NCI-H748 (cell line): ENCODE measurements around the gene PRKCH.
A peak's percentile ranks its signal among the peaks of the same experiment; 100 is the strongest.
"Not testable (repeated sequence)": the region's sequence is repeated elsewhere in the genome, so short reads cannot be mapped to it uniquely, and the experiment has no call there.

ENCODE experiments used
- DNase-seq: peaks from one replicate; lab custom pipeline; 2025; ENCODE audit not compliant: unreplicated experiment; lab: John Stamatoyannopoulos, UW

PRKCH gene

DNA sequence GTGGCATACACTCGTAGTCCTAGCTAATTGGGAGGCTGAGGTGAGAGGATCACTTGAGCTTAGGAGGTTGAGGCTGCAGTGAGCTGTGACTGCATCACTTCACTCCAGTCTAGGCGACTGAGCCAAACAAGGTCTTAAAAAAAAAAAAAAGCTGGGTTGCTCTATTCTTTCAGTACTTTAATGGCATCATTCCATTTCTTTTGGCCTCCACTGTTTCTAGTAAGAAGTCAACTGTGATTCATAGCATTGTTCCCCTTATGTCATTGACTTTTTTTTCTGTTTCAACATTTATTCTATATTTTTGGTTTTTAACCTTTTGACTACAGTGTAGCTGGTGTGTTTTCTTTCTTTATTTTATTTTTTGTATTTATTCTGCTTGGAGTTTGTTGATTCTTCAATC, 16.7 kb upstream of the PRKCH start:
- no peak for DNase-seq

DNA sequence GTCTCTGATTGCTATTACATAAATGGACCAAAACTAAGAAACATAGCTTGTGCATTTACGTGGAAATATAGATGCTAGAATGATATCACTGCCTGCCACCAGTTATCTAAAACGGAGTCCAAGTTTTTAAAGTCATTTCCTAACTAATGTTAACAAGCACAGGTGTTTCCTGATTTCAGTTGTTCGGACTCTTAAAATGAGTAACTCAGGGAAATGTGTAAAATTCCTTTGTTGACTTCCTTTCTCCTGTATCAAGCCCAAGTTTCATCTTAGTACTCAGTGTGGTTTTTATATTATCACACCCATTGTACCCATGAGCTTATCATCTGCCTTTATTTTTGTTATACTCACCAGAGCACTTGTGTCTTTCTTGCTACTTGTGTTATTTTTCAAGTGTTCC, 13.2 kb upstream of the PRKCH start:
- DNase-seq: no peak

DNA sequence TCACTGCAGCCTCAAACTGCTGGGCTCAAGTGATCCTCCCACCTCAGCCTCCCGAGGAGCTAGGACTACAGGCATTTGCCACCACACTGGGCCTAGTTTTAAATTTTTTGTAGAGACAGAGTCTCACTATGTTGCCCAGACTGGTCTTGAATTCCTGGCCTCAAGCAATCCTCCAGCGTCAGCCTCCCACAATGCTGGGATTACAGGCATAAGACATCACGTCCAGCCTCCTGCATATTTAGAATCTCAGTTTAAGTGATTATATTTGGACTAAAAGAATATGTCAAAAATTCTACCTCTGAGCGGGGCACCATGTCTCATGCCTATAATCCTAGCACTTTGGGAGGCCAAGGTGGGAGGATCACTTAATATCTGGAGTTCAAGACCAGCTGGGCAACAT, 12.7 kb upstream of the PRKCH start:
- DNase-seq: not testable (repeated sequence)

DNA sequence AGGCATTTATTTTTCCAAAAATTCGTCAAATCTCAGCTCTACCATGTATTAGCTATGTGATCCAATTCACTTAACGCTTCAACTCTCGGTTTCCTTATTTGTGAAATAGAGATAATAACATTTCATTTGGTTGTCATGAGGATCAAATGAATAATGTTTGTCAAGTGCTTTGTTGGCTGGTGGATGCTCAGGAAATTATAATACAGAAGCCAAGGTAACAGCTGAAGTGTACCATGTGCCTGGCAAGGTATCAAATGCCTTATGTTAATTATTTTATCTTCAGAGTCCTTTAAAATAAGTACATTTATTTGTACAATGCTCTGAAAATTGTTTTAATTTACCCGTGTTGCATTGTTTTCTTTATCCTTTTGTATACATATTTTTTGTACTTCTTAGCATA, 6.1 kb upstream of the PRKCH start:
- peak; percentile 29 for DNase-seq

DNA sequence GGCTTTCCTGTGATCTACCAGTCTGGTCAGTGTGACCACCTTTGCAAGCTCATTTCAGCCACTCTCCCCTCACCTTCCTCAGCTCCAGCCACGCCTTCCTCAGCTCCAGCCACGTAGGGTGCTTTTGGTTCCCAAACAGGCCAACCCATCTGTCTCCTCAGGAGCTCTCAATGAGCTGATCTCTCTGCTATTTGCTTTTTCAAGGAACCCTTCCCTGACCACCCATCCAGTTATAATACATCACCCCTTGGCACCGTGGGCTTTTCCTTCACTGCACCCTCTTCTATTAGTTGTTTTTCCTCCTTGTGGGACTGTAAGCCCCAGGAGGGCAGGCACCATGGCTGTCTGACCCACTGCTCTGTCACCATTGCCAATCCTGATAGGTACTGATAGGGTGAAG, 2.3 kb upstream of the PRKCH start:
- DNase-seq: no peak

DNA sequence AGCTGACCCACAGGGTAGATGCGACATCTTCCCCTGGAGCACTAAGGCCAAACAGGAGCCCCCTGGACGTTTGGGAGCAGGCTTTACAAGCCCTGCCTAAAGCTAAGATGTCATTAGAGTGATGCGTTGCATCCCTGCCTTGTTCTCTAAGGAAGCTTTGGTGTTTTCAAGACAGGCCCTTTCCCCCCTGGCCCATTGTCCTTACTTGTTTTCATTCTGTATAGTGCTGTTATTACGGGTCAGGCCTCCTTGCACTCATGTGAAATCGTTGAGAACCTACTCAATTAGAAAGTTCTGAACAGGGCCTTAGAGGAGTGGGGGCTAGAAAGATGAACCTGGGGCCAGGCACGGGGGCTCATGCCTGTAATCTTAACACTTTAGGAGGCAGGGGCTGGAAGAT, 1.7 kb upstream of the PRKCH start:
- DNase-seq: no peak

DNA sequence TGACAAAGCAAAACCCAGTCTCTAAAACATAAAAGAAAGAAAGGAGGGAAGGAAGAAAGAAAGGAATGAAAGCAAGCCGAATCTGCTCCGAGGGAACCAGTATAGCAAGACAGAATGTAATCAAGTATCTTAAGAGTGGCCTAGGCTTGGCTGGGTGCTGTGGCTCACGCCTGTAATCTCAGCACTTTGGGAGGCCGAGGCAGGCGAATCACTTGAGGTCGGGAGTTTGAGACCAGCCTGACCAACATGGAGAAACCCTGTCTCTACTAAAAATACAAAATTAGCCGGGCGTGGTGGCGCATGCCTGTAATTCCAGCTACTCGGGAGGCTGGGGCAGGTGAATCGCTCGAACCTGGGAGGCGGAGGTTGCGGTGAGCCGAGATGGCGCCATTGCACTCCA, 1.2 kb upstream of the PRKCH start:
- not testable (repeated sequence) for DNase-seq

DNA sequence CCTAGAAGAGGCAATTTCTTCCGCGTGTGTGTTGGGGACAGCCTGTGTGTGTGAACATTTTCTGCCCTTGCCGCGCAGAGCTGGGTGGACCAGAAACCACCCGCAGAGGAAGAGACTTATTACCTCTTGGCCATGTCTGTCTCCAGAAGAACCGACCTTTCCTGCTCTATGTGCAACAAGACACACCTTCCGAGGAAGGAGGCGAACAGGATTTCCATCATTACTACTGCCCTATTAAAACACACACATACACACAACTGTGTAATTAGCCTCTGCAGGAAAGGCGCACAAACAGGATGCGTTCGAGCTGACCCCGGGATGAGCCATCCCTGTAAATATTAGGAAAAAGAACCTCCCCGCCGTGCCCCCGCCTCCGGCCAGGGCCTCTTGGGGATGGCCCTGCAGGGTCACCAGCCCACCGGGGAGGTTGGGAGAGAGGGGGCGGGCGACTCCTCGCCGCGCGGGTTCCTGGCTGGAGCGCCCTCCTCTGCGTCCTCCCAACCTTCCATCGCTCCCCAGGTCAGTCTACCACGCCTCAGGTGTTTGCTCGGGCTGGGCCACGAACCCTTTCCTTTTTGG, 484 bp upstream of the PRKCH start:
- DNase-seq: peak; percentile 68

DNA sequence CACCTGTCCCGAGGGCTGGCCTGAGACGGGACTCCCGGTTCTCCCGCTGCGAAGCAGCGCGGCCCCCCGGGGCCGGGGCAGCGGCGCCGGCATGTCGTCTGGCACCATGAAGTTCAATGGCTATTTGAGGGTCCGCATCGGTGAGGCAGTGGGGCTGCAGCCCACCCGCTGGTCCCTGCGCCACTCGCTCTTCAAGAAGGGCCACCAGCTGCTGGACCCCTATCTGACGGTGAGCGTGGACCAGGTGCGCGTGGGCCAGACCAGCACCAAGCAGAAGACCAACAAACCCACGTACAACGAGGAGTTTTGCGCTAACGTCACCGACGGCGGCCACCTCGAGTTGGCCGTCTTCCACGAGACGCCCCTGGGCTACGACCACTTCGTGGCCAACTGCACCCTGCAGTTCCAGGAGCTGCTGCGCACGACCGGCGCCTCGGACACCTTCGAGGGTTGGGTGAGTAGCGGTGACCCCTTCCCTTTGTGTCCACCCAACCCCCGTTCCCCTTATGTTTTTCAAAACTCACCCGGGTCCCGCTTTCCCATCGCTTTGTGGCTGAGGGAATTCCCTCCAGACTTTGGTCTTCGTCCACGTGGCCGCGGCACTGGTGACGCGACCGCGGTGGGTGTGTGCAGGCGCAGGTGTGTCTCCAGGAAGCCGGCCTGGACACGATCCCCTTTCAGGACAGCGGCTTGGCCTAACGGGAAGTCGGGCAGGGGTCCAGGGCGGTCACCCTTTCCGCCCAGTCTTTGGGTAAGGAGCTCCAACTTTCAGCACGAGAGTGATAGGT, 826 bp downstream of the PRKCH start:
- DNase-seq: peak; percentile 74

DNA sequence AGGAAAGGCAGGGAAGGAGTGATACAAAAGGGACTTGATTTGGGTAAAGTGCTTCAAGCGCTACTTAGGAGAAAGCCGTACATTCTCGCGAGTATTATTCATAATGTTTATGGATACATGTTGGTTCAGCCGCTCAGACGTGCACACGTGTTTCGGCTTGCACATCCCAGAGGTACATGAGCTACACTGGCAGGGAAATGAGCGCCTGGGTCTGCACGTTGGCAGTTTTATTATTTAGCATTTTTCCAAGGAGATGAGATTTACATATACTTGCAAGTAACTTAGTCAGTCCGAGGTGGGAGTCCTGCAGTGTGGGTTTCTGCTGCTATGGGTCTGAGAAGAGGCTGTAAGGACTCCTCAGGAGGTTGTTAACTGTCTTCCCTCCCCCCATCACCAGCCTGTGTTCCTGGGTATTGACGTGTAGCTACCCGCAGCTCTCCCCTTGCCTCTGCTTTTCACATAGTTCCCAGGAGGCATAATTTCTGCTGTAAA, 1.5 kb downstream of the PRKCH start:
- DNase-seq: peak; percentile 74

DNA sequence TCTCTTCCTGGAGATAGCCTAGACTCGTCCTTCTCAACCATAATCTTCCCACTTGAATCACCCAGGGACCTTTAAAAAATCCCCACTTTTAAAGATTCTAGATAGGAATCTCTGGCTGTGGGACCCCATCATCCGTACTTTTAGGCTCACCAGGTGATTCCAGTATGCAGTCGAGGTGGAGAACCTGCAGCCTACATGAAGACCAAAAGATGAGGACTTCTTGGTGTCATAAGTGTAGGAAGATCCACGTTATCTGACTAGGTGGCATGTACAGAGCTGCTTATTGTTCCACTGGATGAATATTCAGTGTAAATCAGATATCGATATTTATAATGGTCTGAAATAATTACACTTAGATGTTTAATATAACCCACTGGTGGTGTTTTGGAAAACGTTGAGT, 2.6 kb downstream of the PRKCH start:
- no peak for DNase-seq

DNA sequence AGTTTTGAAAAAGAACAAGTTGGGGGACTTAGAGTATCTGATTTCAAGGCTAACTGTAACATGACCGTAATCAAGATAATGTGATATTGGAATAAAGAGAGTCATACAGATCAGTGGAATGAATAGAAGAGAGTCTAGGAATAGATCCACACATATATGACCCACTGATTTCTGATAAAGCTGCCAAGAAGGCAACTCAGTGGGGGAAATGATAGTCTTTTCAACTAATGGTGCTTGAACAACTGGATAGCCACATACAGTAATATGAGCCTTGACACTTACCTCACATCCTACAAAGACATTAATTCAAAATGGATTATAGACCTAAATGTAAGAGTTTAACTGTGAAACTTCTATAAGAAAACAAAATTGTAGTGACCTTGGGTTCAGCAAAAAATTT, 3.8 kb downstream of the PRKCH start:
- no peak for DNase-seq

DNA sequence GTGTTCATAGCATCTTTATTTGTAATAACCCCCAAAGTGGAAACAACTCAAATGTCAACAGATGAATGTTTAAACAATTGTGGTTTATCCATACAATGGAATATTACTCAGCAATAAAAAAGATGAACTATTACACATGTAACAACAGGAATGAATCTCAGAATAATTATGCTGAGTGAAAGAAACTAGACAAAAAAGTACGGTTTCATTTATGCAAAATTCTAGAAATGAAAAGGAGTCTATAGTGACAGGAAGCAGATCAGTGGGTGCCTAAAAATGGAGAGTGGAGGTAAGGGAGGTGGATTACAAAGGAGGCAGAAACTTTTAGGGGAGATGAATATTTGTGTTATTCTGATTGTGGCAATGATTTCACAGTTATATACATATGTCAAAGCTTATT, 4.8 kb downstream of the PRKCH start:
- no peak for DNase-seq

DNA sequence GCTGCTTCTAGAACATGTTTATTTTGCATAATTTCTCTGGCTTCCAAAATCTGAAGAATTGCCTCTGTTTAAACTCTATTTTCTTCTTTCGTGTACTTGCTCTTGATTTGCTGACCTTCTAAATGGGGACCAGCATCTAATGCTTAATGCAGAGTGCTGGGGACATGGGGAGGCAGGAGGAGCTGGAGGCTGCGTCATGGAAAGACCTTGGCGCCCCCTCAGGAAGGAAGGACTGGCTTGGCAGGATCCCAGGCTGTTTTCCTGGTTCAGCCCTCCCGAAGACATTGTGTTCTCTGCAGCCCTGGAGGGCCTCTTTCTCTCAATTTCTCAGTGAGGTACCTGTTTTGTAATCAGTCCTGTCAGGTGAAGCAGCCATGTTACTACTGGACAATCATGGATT, 5.5 kb downstream of the PRKCH start:
- DNase-seq: peak; percentile 16

DNA sequence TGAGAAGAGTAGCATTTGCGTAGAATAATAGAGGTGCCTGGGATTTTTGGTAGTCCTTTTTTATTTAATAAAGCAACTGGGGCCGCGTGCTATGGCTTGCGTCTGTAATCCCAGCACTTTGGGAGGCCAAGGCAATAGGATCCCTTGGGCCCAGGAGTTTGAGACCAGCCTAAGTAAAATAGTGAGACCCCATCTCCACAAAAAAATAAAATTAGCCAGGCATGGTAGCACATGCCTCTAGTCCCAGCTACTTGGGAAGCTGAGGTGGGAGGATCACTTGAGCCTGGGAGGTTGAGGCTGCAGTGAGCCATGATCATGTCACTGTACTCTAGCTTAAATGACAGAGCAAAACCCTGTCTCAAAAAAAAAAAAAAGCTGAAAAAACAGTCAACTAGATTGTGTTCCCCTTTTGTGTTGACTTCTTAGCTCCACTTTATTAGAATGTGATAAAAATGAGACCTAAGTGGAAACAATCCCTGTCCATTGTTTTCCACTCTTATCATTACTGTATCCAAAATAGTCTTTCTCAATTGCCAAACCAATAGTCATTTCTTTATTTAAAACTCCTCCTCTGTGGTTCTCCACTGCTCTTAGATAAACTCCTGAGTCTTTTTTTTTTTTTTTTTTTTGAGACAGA, 7.4 kb downstream of the PRKCH start:
- DNase-seq: no peak

DNA sequence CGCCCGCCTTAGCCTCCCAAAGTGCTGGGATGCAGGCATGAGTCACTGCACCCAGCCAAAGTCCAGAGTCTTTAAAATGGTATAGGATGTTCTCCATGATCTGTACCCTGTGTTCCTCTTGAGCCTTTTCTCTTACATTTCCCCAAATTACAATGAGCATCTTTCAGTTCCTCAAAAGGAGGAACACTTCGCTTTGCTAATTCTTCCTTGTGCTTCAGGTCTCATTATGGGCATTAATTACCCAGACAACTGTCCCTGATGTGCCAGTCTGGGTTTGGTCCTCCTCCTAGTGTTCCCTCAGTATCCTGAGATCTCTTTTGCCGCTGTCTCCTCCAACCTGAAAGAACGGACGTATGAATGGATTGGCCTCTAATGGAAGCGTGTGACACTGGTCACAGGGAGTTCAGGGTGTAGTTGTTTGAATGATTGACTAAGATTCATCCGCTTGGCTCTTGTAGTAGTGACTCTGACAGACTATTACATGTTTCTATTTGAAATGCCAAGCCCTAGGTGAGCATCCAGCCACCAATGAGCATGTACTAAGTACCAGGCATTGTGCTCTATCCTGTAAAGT, 8.2 kb downstream of the PRKCH start:
- no peak for DNase-seq

DNA sequence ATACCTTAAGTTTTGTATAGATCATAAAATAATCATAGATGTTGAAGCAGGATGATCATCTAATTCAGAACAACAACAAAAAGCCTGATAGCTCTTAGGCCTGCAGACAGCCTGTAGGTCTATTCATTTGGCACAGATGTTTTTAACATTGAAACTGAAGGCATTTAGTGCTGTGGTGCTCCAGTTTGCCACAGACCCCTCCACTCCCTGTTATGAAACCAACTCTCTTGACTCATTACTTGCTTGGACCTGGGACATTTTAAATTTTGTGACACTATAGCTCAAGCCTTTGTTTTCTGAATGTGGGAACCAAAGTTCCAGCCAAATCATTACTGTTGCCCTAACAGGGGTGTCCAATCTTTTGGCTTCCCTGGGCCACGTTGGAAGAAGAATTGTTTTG, 9.1 kb downstream of the PRKCH start:
- DNase-seq: no peak

DNA sequence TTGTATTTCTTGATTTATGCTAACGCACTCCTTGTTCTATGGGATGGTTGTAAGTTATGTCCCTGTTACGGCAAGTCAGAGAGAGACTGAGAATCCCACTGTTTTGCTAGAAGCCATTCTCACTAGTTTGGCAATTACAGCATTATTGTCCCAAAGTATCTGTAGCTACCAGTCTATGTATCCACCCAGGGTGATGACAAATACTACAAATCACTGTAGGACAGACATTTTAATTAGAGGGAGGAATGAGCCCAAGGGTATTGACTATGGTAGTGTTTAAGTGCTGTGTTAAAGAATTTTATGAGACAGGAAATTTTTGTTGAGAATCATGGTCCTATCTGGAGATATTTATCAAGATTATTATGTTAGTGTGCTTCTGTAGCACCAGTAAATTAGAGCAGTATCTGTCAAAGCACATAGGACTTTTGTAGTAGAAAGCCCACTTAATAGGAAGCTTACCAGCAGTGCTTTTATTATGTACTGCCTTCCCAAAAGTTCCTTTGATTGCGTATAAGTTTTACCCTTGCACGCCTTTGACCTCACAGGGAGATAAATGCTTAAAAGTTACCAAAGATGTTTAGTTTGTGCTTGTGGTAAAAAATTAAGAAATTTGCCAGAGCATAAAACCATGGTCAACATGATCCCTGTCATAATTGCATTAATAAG, 10.7 kb downstream of the PRKCH start:
- DNase-seq: no peak

DNA sequence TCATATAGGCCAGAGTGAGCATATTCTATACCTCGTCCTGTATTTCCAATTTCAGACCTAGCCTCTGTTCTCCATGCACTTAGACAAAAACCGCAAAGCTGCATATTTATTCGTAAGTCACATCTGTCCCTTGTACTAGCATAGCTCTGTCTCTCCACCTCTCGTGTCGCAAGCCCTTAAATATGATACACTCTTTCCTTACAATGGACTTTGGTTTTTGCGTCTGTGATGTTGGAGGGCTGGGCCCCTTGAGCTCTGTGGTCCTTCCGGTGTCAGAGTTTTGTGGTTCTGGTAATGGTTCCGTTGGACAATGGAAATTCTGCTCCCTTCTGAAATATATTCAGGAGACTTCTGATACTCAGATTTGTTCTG, 11.3 kb downstream of the PRKCH start:
- DNase-seq: no peak

DNA sequence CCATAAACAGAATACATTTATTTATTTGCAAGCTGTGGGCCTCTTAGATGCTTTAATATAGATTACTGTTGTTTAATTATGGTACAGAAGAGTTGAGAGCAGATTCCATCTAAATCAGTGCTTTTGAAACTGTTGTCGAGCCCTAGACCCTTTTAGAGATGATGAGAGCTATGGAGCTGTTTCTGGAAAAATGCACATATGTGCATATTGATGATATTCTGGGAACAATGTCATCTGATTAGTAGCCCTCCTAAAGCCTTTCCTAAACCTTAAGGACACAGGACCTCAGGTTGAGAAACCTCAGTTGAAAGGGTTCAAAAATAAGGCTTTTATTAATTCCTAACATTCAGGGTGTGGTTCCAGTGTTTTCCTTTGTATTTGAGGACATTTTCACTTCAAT, 11.7 kb downstream of the PRKCH start:
- no peak for DNase-seq

DNA sequence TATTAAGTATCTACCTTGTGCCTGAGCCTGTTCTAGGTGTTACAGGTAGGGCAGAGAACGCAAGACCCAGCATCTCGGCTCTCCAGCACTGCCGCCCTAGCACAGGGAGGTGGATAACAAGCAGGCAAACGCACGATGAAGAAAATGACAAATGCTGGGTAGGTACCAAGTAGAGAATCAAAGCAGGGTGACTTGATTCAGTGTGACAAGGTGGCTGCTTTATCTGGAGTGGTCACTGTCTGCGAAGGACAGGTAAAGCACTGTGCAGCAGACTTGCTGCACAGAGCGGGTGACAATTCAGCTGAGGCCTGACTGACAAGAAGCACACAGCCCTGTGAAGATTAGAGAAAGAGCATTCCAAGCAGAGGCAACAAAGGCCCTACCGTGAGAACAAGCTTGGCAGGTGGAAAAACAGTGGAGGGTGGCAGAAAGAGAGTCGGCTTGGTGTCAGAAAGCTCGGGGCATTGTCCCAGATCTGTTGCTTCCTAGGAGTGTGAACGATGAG, 12.9 kb downstream of the PRKCH start:
- DNase-seq: no peak
